K562 (cell line): Measurements from ENCODE around the gene LRP1. TPM values are rescaled to one million over a fixed set of nuclear protein-coding genes. Genes with fewer than 3 reads are reported as not detected.

Experiments used
- BACH1 ChIP-seq: fragments of 200-800 bp; sonication (Bioruptor generic); IDR thresholded peaks from 2 replicates; pipeline ENCODE4 v1.6.1; 2016; ENCODE audit warnings: missing genetic modification characterization, missing compliant biosample characterization
- CCNT2 ChIP-seq: IDR thresholded peaks from 2 replicates; pipeline ENCODE4 v1.6.1; 2011; ENCODE audit warnings: borderline replicate concordance, low read depth, mild to moderate bottlenecking, moderate library complexity, mixed read lengths, low read length; ENCODE audit not compliant: insufficient read length; ENCODE audit errors: extremely low read depth
- CHCHD3 ChIP-seq: fragments of 250-450 bp; sonication (Bioruptor Pico); IDR thresholded peaks from 2 replicates; pipeline ENCODE4 v2.1.2; 2022; ENCODE audit warnings: mild to moderate bottlenecking
- CTBP1 ChIP-seq: fragments of 450-650 bp; IDR thresholded peaks from 2 replicates; pipeline ENCODE4 v1.6.1; 2016; ENCODE audit warnings: borderline replicate concordance
- DIDO1 ChIP-seq: fragments of 450-650 bp; IDR thresholded peaks from 2 replicates; pipeline ENCODE4 v1.6.1; 2016; ENCODE audit warnings: low read depth, missing biosample characterization, missing genetic modification characterization
- GMEB1 ChIP-seq: fragments of 250-450 bp; sonication (Bioruptor Pico); IDR thresholded peaks from 2 replicates; pipeline ENCODE4 v1.4.0; 2020; ENCODE audit warnings: mild to moderate bottlenecking
- ID3 ChIP-seq, 2 experiments: fragments of 250-450 bp in 1 of 2; fragments of 450-650 bp in 1 of 2; sonication (Bioruptor Pico) in 1 of 2; IDR thresholded peaks; 2 replicates each; pipeline versions ENCODE4 v1.6.1 to v1.8.0; 2016 to 2021; ENCODE audit warnings: mild to moderate bottlenecking in 2 of 2, moderate library complexity in 2 of 2, missing compliant biosample characterization in 1 of 2, missing genetic modification characterization in 1 of 2
- KHSRP ChIP-seq: fragments of 450-650 bp; IDR thresholded peaks from 2 replicates; pipeline ENCODE4 v1.6.1; 2017
- PHB ChIP-seq: fragments of 250-450 bp; sonication (Bioruptor Pico); IDR thresholded peaks from 2 replicates; pipeline ENCODE4 v1.5.0; 2021
- PKNOX1 ChIP-seq: fragments of 450-650 bp; IDR thresholded peaks from 2 replicates; pipeline ENCODE4 v1.6.1; 2016
- PRMT5 ChIP-seq: sonication (generic); formaldehyde crosslinking; IDR thresholded peaks from 2 replicates; pipeline ENCODE4 v1.5.0; 2020; ENCODE audit warnings: missing genetic modification reagents
- PYGO2 ChIP-seq: fragments of 450-650 bp; IDR thresholded peaks from 2 replicates; pipeline ENCODE4 v1.6.1; 2016; ENCODE audit warnings: mild to moderate bottlenecking, missing genetic modification characterization, moderate library complexity, missing compliant biosample characterization
- RNF219 ChIP-seq: fragments of 250-450 bp; sonication (Bioruptor Pico); IDR thresholded peaks from 2 replicates; pipeline ENCODE4 v1.5.0; 2022; ENCODE audit warnings: mild to moderate bottlenecking
- SMAD2 ChIP-seq: fragments of 150-350 bp; IDR thresholded peaks from 2 replicates; pipeline ENCODE4 v1.6.1; 2014; ENCODE audit warnings: low read depth, mild to moderate bottlenecking, low read length
- SP1 ChIP-seq: sonication (generic); formaldehyde crosslinking; IDR thresholded peaks from 2 replicates; pipeline ENCODE4 v1.8.1; 2022; ENCODE audit warnings: mild to moderate bottlenecking, missing genetic modification reagents
- ZBTB7A ChIP-seq: IDR thresholded peaks from 2 replicates; pipeline ENCODE4 v1.6.1; 2011; ENCODE audit warnings: low read depth, mild to moderate bottlenecking, low read length, moderate library complexity, borderline replicate concordance; ENCODE audit not compliant: control insufficient read depth
- ZFX ChIP-seq: sonication (generic); formaldehyde crosslinking; IDR thresholded peaks from 2 replicates; pipeline ENCODE4 v1.8.0; 2022; ENCODE audit warnings: mild to moderate bottlenecking, missing genetic modification reagents, moderate library complexity
- ZKSCAN3 ChIP-seq: fragments of 250-450 bp; sonication (Bioruptor Pico); IDR thresholded peaks from 2 replicates; pipeline ENCODE4 v1.4.0; 2020
- ZMIZ1 ChIP-seq, 2 experiments: fragments of 150-350 bp in 1 of 2; IDR thresholded peaks; 2 replicates each; pipeline ENCODE4 v1.6.1; 2012 to 2016; ENCODE audit warnings: low read depth in 2 of 2, low read length in 2 of 2, mild to moderate bottlenecking in 1 of 2, moderate library complexity in 1 of 2
- ZNF778 ChIP-seq: fragments of 450-650 bp; formaldehyde crosslinking; IDR thresholded peaks from 2 replicates; pipeline ENCODE4 v1.4.0; 2020; ENCODE audit warnings: mild to moderate bottlenecking, moderate library complexity
- polyA plus RNA-seq, 8 experiments: library from polyadenylated mRNA; depleted of rRNA in 4 of 8; stranded (reverse) in 5 of 8; unstranded in 3 of 8; fragments of >200 nt; fragmentation: Nextera tagmentation in 2 of 8; fragmentation: Illumina TruSeq in 1 of 8; extraction: Ambion mirVana in 2 of 8; extraction: Trizol in 1 of 8; gene quantifications; 2 replicates each; pipeline versions ENCODE4 v1.2.1 to v1.2.3, GENCODE V29; 2011 to 2014; ENCODE audit warnings: inconsistent platforms in 1 of 8, missing spikeins in 1 of 8
- total RNA-seq, 7 experiments: library from RNA; depleted of rRNA in 6 of 7; stranded (reverse); fragments of >200 nt in 6 of 7; fragmentation: Illumina TruSeq in 2 of 7; extraction: Trizol in 2 of 7; gene quantifications; 2 replicates each; pipeline versions ENCODE4 v1.2.1 to v1.2.3, GENCODE V29; 2011 to 2021; ENCODE audit warnings: low replicate concordance in 1 of 7

Gene LRP1
- total and polyA plus RNA-seq, 9 of the 15 experiments (the other 6 are each of a cell fraction or from before 2014, with no cell fraction given): 0.04 to 0.64 (median 0.19) TPM; not detected in 2

- TF ChIP-seq DIDO1 (tag): no peak
- TF ChIP-seq ZFX (CRISPR knock-in tag): no peak
- no peak for TF ChIP-seq BACH1 (tag)
- TF ChIP-seq SP1 (CRISPR knock-in tag): no peak
- TF ChIP-seq KHSRP: no peak
- TF ChIP-seq CHCHD3 (CRISPR knock-in tag): no peak
- TF ChIP-seq SMAD2: no peak
- no peak for TF ChIP-seq PHB (CRISPR knock-in tag)
- no peak for TF ChIP-seq PRMT5 (CRISPR knock-in tag)
- TF ChIP-seq CTBP1: no peak
- TF ChIP-seq PYGO2 (tag): no peak
- no peak for TF ChIP-seq CCNT2
- no peak for TF ChIP-seq GMEB1 (CRISPR knock-in tag)
- TF ChIP-seq ID3 (CRISPR knock-in tag; IDR thresholded peaks at IDR 0.05): no peak
- TF ChIP-seq ID3 (tag; IDR thresholded peaks at IDR 0.05): 0 out of 2 replicates have a peak, but pooled peaks have one; percentile 13
- TF ChIP-seq RNF219 (CRISPR knock-in tag): no peak
- TF ChIP-seq ZBTB7A: peak; percentile 87
- no peak for TF ChIP-seq ZKSCAN3 (CRISPR knock-in tag)
- TF ChIP-seq ZNF778: no peak
- TF ChIP-seq PKNOX1: no peak
- TF ChIP-seq ZMIZ1 (IDR thresholded peaks at IDR 0.05; ENCODE audit: low read depth in 2 of 2, low read length in 2 of 2): no peak
Measured at GRCh38 chr12:57087691-57088353, 40.5 kb upstream of the LRP1 start (continued).
